IMR-90 (cell line): ENCODE results near the gene CASK. TPM values are rescaled to one million over a fixed set of nuclear protein-coding genes. Genes with fewer than 3 reads are reported as not detected.

Experiments used
- ATAC-seq: fragments of 200-7000 bp; cut with Tn5 transposase; 2 replicates; pipeline ENCODE4 v1.9.1; 2020; ENCODE audit warnings: low read depth, mild to moderate bottlenecking, moderate library complexity
- BruUV-seq: library from RNA; stranded (reverse); fragments of 400-500 nt; replicated peaks from 2 replicates; lab custom pipeline; 2021; lab: Mats Ljungman, UMichigan
- CTCF ChIA-PET: fragments of 300-600 bp; formaldehyde crosslinking; extraction: SDS; loops from one replicate; lab custom pipeline; 2021; ENCODE audit warnings: antibody characterized with exemption; lab: Yijun Ruan, JAX
- POLR2A ChIA-PET: fragments of 300-600 bp; sonication (Branson Sonifier 250); formaldehyde crosslinking; loops from one replicate; lab custom pipeline; 2022; ENCODE audit warnings: antibody characterized with exemption; ENCODE audit not compliant: unreplicated experiment; lab: Charles Lee
- DNase-seq: peaks from one replicate; pipeline ENCODE4 v3.0.0; 2013
- H2AFZ ChIP-seq: replicated peaks from 2 replicates; pipeline ENCODE3; 2013; ENCODE audit warnings: low read length, mild to moderate bottlenecking; ENCODE audit not compliant: poor library complexity
- H2AK5ac ChIP-seq: 2 replicates; pipeline ENCODE4 v1.6.1; 2013; ENCODE audit warnings: low read depth, low read length, inconsistent platforms
- H2AK9ac ChIP-seq: replicated peaks from 2 replicates; pipeline ENCODE3; 2013; ENCODE audit warnings: mild to moderate bottlenecking, low read depth, low read length, moderate library complexity; ENCODE audit not compliant: poor library complexity
- H2BK120ac ChIP-seq: 2 replicates; pipeline ENCODE4 v1.6.1; 2013; ENCODE audit warnings: low read depth, low read length, inconsistent platforms
- H2BK15ac ChIP-seq: 3 replicates; pipeline ENCODE4 v1.6.1; 2013; ENCODE audit warnings: low read depth, low read length, inconsistent platforms
- H2BK20ac ChIP-seq: 2 replicates; pipeline ENCODE4 v1.6.1; 2013; ENCODE audit warnings: low read depth, mild to moderate bottlenecking, inconsistent platforms, low read length, moderate library complexity
- H2BK5ac ChIP-seq: 2 replicates; pipeline ENCODE4 v1.6.1; 2013; ENCODE audit warnings: mild to moderate bottlenecking, low read depth, low read length, inconsistent platforms; ENCODE audit not compliant: poor library complexity, severe bottlenecking
- H3K14ac ChIP-seq: replicated peaks from 2 replicates; pipeline ENCODE4 v1.6.1; 2013; ENCODE audit warnings: low read depth, low read length, inconsistent platforms
- H3K18ac ChIP-seq: 2 replicates; pipeline ENCODE4 v1.6.1; 2013; ENCODE audit warnings: low read depth, low read length, control low read depth
- H3K23ac ChIP-seq: 2 replicates; pipeline ENCODE4 v1.6.1; 2013; ENCODE audit warnings: low read depth, low read length, inconsistent platforms
- H3K27ac ChIP-seq: 2 replicates; pipeline ENCODE4 v1.5.1; 2013; ENCODE audit warnings: mild to moderate bottlenecking, control low read depth, low read length; ENCODE audit not compliant: insufficient read depth
- H3K27me3 ChIP-seq: 2 replicates; pipeline ENCODE4 v1.6.1; 2013; ENCODE audit warnings: low read length; ENCODE audit not compliant: control insufficient read depth, insufficient read depth
- H3K36me3 ChIP-seq: 2 replicates; pipeline ENCODE4 v1.6.1; 2013; ENCODE audit warnings: low read length, mixed read lengths; ENCODE audit not compliant: control insufficient read depth, insufficient read depth
- H3K4ac ChIP-seq: 2 replicates; pipeline ENCODE4 v1.6.1; 2013; ENCODE audit warnings: low read depth, low read length, inconsistent platforms
- H3K4me1 ChIP-seq: 2 replicates; pipeline ENCODE4 v1.6.1; 2013; ENCODE audit warnings: low read length, mixed read lengths; ENCODE audit not compliant: control insufficient read depth, insufficient read depth
- H3K4me2 ChIP-seq: 2 replicates; pipeline ENCODE4 v1.6.1; 2013; ENCODE audit warnings: low read depth, mild to moderate bottlenecking, control low read depth, low read length, moderate library complexity
- H3K4me3 ChIP-seq: 2 replicates; pipeline ENCODE4 v1.5.1; 2013; ENCODE audit warnings: low read depth, mild to moderate bottlenecking, control low read depth, low read length, moderate library complexity; ENCODE audit not compliant: insufficient read depth
- H3K56ac ChIP-seq: 2 replicates; pipeline ENCODE4 v1.6.1; 2013; ENCODE audit warnings: low read length, inconsistent platforms; ENCODE audit not compliant: insufficient read depth; ENCODE audit errors: extremely low read depth
- H3K79me1 ChIP-seq, 2 experiments: 2 replicates each; pipeline ENCODE4 v1.6.1; 2013; ENCODE audit warnings: low read length in 2 of 2, inconsistent platforms in 1 of 2, low read depth in 1 of 2
- H3K9ac ChIP-seq: 2 replicates; pipeline ENCODE4 v1.6.1; 2013; ENCODE audit warnings: low read depth, low read length, control low read depth
- H3K9me1 ChIP-seq: 2 replicates; pipeline ENCODE4 v1.6.1; 2013; ENCODE audit warnings: low read length, inconsistent platforms; ENCODE audit not compliant: insufficient read depth
- H3K9me3 ChIP-seq: 2 replicates; pipeline ENCODE4 v1.6.1; 2013; ENCODE audit warnings: low read length; ENCODE audit not compliant: control insufficient read depth, insufficient read depth
- H4K20me1 ChIP-seq: 2 replicates; pipeline ENCODE4 v1.6.1; 2013; ENCODE audit warnings: low read length, inconsistent platforms; ENCODE audit not compliant: insufficient read depth
- H4K5ac ChIP-seq: 2 replicates; pipeline ENCODE4 v1.6.1; 2013; ENCODE audit warnings: mild to moderate bottlenecking, low read depth, low read length, control low read depth
- H4K8ac ChIP-seq, 2 experiments: 2 replicates each; pipeline ENCODE4 v1.6.1; 2013; ENCODE audit warnings: low read depth in 2 of 2, low read length in 2 of 2, control low read depth in 1 of 2, inconsistent platforms in 1 of 2
- H4K91ac ChIP-seq: 2 replicates; pipeline ENCODE4 v1.6.1; 2013; ENCODE audit warnings: low read depth, low read length, inconsistent platforms; ENCODE audit not compliant: insufficient read depth
- BHLHE40 ChIP-seq: fragments of 150-350 bp; IDR thresholded peaks from 2 replicates; pipeline ENCODE4 v1.6.1; 2016; ENCODE audit warnings: mild to moderate bottlenecking, low read depth, low read length
- FOS ChIP-seq: fragments of 150-350 bp; IDR thresholded peaks from 2 replicates; pipeline ENCODE4 v1.6.1; 2016; ENCODE audit warnings: low read depth, low read length
- MAFK ChIP-seq: IDR thresholded peaks from 2 replicates; pipeline ENCODE4 v1.6.1; 2012; ENCODE audit warnings: low read depth, low read length, improper control_type of control experiment
- RCOR1 ChIP-seq: IDR thresholded peaks from 2 replicates; pipeline ENCODE4 v1.6.1; 2012; ENCODE audit warnings: mild to moderate bottlenecking, low read length, improper control_type of control experiment; ENCODE audit not compliant: insufficient replicate concordance
- RFX5 ChIP-seq: IDR thresholded peaks from 2 replicates; pipeline ENCODE4 v1.8.0; 2012; ENCODE audit warnings: low read depth, mild to moderate bottlenecking, low read length, moderate library complexity
- USF2 ChIP-seq: fragments of 150-350 bp; IDR thresholded peaks from 2 replicates; pipeline ENCODE4 v1.6.1; 2017; ENCODE audit warnings: mild to moderate bottlenecking, antibody characterized with exemption, low read length, low read depth
- WGBS, 2 experiments: methylation state at CpG; one replicate each; pipeline versions ENCODE4 v1.1.5 to v1.1.7; 2013; ENCODE audit warnings: missing lambda C conversion rate in 2 of 2; ENCODE audit not compliant: insufficient read length in 1 of 2; ENCODE audit errors: extremely low coverage in 2 of 2; 5-methylcytosine and 5-hydroxymethylcytosine counted together
- dilution Hi-C: fragments of 300-500 bp; cut with HindIII; formaldehyde crosslinking; loops from one replicate; pipeline ENCODE4 v1.14.3; 2018; ENCODE audit warnings: low sequenced_read_pairs; ENCODE audit not compliant: unreplicated experiment
- in situ Hi-C: fragments of 300-500 bp; cut with MboI; formaldehyde crosslinking; loops from 3 replicates; pipeline ENCODE4 v1.14.3; 2019; ENCODE audit warnings: low sequenced_read_pairs, inconsistent platforms, mixed read lengths
- intact Hi-C: fragments of 100-400 bp; cut with micrococcal nuclease; formaldehyde crosslinking; loops from 2 replicates; pipeline ENCODE4 v1.10.0; 2022
- polyA plus RNA-seq, 3 experiments: library from polyadenylated mRNA; depleted of rRNA; stranded (reverse); fragments of >200 nt; gene quantifications; 2 replicates each; pipeline ENCODE4 v1.2.3, GENCODE V29; 2012; ENCODE audit warnings: low replicate concordance in 1 of 3
- total RNA-seq: library from RNA; depleted of rRNA; stranded (reverse); fragments of >200 nt; gene quantifications from 2 replicates; pipeline ENCODE4 v1.2.3, GENCODE V29; 2012

CASK gene
- total and polyA plus RNA-seq, 2 of the 4 experiments (the other 2 are of a cell fraction): 9.4 to 17.7 TPM

- intact Hi-C loops: no loop called here
- no peak overlapping the region for H3K18ac ChIP-seq
- no peak overlapping the region for H2BK120ac ChIP-seq
- H3K14ac ChIP-seq: no peak overlapping the region
- no peaks in the 10 kb centered on the region for H4K20me1 ChIP-seq
- no peak overlapping the region for H2AK5ac ChIP-seq
- TF ChIP-seq BHLHE40 (no peak), FOS (no peak), RCOR1 (no peak), USF2 (no peak), RFX5 (no peak), MAFK (no peak)
- H3K79me1 ChIP-seq: no peaks in the 10 kb centered on the region
- no peaks in the 10 kb centered on the region; the same call in 1 of the 2 replicates for H3K9me1 ChIP-seq
- no peaks in the 10 kb centered on the region for H3K36me3 ChIP-seq
- no peak overlapping the region for H3K4me3 ChIP-seq
- H2BK15ac ChIP-seq: no peak overlapping the region
- no peak overlapping the region for H2BK5ac ChIP-seq
- H4K5ac ChIP-seq: no peak overlapping the region
- no peak overlapping the region for H2AK9ac ChIP-seq
- H3K23ac ChIP-seq: no peak overlapping the region
- peaks cover 3% of the 10 kb centered on the region; the same call in 1 of the 2 replicates for H3K9me3 ChIP-seq
- H3K4me1 ChIP-seq: peaks cover 4% of the 10 kb centered on the region; the same call in 1 of the 2 replicates
- no peak overlapping the region for H4K91ac ChIP-seq
- no TSS peak for BruUV-seq
- ChIA-PET POLR2A (no interaction called here), CTCF (no interaction called here)
- H3K27me3 ChIP-seq: peaks cover 2% of the 10 kb centered on the region; the same call in 1 of the 2 replicates
- ATAC-seq: no peak
- 90% methylated on average over 13 of the region's 32 CpGs; no CpG with 5 or more reads in 1 of the 2 experiments for WGBS, 2 experiments
- H3K9ac ChIP-seq: no peak overlapping the region
- H3K27ac ChIP-seq: no peak overlapping the region
- H3K4me2 ChIP-seq: no peak overlapping the region
- dilution Hi-C loops: no loop called here
- no peak overlapping the region for H3K4ac ChIP-seq
- no peak overlapping the region for H2BK20ac ChIP-seq
- no peak overlapping the region for H4K8ac ChIP-seq
- no peak overlapping the region for H3K56ac ChIP-seq
- in situ Hi-C loops: no loop called here
- no peak for DNase-seq
- no peak overlapping the region for H2AFZ ChIP-seq
These were observed 451.0 kb downstream of the CASK start for GRCh38 chrX:41472231-41472815.
